Measurements from ENCODE around the gene PLEK2. TPM values are rescaled to one million over a fixed set of nuclear protein-coding genes. Genes with fewer than 3 reads are reported as not detected.

PLEK2 gene
- total RNA-seq, 1 donor = 2.5 TPM

DNA sequence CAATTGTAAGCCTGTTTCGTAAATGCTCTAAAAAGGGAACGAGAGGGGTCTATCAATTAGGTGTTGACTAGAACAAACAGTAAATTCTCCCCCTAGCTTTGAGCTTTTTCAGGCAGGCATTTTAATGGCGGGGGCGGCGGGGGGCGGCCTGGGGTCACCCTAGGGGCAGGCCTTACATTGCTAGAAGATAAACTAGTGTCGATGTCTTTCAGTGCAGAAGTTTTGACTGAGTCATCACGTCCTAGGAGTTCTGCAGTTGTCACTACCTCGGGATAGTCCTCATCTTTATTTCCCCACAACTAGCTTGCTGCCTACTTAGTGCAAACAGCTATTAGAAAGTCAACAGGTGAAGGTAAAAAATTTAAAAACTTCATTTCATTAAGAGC lies 54.0 kb downstream of the PLEK2 start:
- peaks cover 93% of the 10 kb centered on the region for H3K79me2 ChIP-seq (ENCODE audit: insufficient read depth, low read length)
- peaks cover 50% of the 10 kb centered on the region for H4K20me1 ChIP-seq (ENCODE audit: insufficient read depth, low read length)
- peak overlapping the region; percentile 100 for H3K4me2 ChIP-seq (ENCODE audit: insufficient read depth, low read length)
- no peaks in the 10 kb centered on the region for H3K27me3 ChIP-seq (ENCODE audit: insufficient read depth, low read length)
- H3K27ac ChIP-seq (ENCODE audit: low read depth, low read length) = peak overlapping the region; percentile 100
- peaks cover 6% of the 10 kb centered on the region for H3K36me3 ChIP-seq (ENCODE audit: insufficient read depth, low read length)
- H3K9me3 ChIP-seq (ENCODE audit: low read depth, low read length) = no peaks in the 10 kb centered on the region
- peaks cover 33% of the 10 kb centered on the region for H3K4me1 ChIP-seq (ENCODE audit: insufficient read depth, low read length)
- H2AFZ ChIP-seq (ENCODE audit: low read length) = no peak overlapping the region
- no peak for DNase-seq (ENCODE audit: insufficient read length, low spot score, missing footprints)
- TF ChIP-seq, protein P1, sequence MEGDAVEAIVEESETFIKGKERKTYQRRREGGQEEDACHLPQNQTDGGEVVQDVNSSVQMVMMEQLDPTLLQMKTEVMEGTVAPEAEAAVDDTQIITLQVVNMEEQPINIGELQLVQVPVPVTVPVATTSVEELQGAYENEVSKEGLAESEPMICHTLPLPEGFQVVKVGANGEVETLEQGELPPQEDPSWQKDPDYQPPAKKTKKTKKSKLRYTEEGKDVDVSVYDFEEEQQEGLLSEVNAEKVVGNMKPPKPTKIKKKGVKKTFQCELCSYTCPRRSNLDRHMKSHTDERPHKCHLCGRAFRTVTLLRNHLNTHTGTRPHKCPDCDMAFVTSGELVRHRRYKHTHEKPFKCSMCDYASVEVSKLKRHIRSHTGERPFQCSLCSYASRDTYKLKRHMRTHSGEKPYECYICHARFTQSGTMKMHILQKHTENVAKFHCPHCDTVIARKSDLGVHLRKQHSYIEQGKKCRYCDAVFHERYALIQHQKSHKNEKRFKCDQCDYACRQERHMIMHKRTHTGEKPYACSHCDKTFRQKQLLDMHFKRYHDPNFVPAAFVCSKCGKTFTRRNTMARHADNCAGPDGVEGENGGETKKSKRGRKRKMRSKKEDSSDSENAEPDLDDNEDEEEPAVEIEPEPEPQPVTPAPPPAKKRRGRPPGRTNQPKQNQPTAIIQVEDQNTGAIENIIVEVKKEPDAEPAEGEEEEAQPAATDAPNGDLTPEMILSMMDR (IDR thresholded peaks at IDR 0.05; ENCODE audit: extremely low read depth, low read depth, low read length) = no peak
- peak overlapping the region; percentile 89 for H3K4me3 ChIP-seq (ENCODE audit: insufficient read depth, low read length)

DNA sequence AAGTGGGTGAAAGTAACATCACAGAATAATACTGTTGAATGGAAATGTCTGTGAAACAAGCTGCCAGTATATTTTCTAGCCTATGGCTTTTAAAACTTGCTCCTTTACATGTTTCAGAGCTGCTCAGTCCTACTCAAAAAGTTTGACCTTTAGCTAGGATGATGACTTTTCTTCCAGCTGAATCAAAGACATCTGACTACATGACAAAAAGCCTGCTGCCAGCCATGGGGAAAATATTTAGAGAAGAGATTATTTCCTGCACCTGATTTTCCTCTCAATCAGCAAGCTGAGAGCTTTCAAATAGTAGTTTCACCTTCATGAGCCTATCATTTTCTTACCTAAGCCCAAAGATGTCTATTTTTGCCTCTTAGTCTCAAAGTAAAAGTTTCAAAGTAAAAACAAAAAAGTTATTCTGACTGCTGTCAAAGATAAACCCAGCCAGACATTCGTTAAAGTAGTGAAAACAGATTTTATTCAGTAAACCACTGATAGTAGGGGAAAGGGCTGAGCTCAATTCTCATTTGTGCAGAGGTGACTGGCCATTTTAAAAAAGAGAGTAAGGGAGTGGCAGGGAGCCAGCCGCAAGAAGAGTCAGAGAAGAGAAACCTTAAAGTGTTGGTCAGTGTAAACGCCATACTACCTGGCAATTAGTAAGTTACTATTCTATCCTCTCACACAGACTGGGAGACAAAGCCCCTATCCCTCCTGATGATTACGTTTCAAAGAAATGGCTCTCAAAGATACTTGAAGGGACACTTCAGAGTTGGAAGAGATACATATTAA lies 54.6 kb downstream of the PLEK2 start:
- Histone ChIP-seq H4K20me1 (ENCODE audit: insufficient read depth, low read length) (peaks cover 50% of the 10 kb centered on the region), H3K27me3 (ENCODE audit: insufficient read depth, low read length) (no peaks in the 10 kb centered on the region), H3K9me3 (ENCODE audit: low read depth, low read length) (no peaks in the 10 kb centered on the region), H2AFZ (ENCODE audit: low read length) (no peak overlapping the region), H3K27ac (ENCODE audit: low read depth, low read length) (no peak overlapping the region), H3K4me3 (ENCODE audit: insufficient read depth, low read length) (peak overlapping the region; percentile 89), H3K79me2 (ENCODE audit: insufficient read depth, low read length) (peaks cover 92% of the 10 kb centered on the region), H3K4me2 (ENCODE audit: insufficient read depth, low read length) (peak overlapping the region; percentile 100), H3K4me1 (ENCODE audit: insufficient read depth, low read length) (peaks cover 33% of the 10 kb centered on the region), H3K36me3 (ENCODE audit: insufficient read depth, low read length) (peaks cover 5% of the 10 kb centered on the region)
- TF ChIP-seq, protein P1 (IDR thresholded peaks at IDR 0.05; ENCODE audit: extremely low read depth, low read depth, low read length) = no peak
- DNase-seq (ENCODE audit: insufficient read length, low spot score, missing footprints) = no peak

DNA sequence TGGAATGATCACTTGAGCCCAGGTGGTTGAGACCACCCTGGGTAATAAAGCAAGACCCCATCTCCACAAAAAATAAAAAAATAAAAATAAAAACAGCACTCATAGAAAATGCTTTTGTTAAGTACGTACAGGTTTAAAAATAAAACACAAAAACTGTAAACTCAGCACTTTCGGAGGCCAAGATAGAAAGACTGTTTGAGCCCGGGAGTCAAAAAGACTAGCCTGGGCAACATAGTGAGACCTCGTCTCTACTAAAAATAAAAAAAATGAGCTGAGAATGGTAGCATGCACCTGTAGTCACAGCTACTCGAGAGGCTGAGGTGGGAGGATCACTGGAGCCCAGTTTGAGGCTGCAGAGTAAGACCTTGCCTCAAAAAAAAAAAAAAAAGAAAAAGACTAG lies 59.9 kb downstream of the PLEK2 start:
- Histone ChIP-seq H4K20me1 (ENCODE audit: insufficient read depth, low read length) (peaks cover 20% of the 10 kb centered on the region), H2AFZ (ENCODE audit: low read length) (no peak overlapping the region), H3K36me3 (ENCODE audit: insufficient read depth, low read length) (peaks cover 52% of the 10 kb centered on the region), H3K79me2 (ENCODE audit: insufficient read depth, low read length) (peaks cover 54% of the 10 kb centered on the region), H3K4me3 (ENCODE audit: insufficient read depth, low read length) (no peak overlapping the region), H3K4me1 (ENCODE audit: insufficient read depth, low read length) (peaks cover 3% of the 10 kb centered on the region), H3K4me2 (ENCODE audit: insufficient read depth, low read length) (no peak overlapping the region), H3K27me3 (ENCODE audit: insufficient read depth, low read length) (no peaks in the 10 kb centered on the region), H3K27ac (ENCODE audit: low read depth, low read length) (no peak overlapping the region), H3K9me3 (ENCODE audit: low read depth, low read length) (no peaks in the 10 kb centered on the region)
- no peak for DNase-seq (ENCODE audit: insufficient read length, low spot score, missing footprints)
- TF ChIP-seq, protein P1 (IDR thresholded peaks at IDR 0.05; ENCODE audit: extremely low read depth, low read depth, low read length) = no peak

DNA sequence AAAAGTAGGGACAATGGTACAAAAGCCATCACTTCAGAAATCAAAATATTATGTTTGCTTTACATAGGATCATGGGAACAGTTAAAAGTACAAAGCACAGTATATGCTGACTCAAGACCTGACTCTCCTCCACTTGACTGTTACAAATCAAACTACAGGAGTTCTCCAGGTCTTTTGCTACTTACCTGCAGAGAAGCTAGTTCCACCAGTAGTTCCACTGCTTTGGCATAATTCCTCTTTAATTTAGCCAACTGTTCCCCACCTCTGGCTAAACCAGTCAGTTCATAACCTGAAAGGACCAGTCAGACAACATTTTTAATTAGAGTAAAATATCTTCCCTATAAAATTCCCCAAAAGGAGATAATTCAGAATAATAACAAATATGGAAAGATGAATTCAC lies 66.4 kb downstream of the PLEK2 start:
- TF ChIP-seq, protein P1 (IDR thresholded peaks at IDR 0.05; ENCODE audit: extremely low read depth, low read depth, low read length) = no peak
- Histone ChIP-seq H3K27me3 (ENCODE audit: insufficient read depth, low read length) (no peaks in the 10 kb centered on the region), H3K27ac (ENCODE audit: low read depth, low read length) (no peak overlapping the region), H3K4me3 (ENCODE audit: insufficient read depth, low read length) (no peak overlapping the region), H3K4me2 (ENCODE audit: insufficient read depth, low read length) (no peak overlapping the region), H3K36me3 (ENCODE audit: insufficient read depth, low read length) (peaks cover 68% of the 10 kb centered on the region), H4K20me1 (ENCODE audit: insufficient read depth, low read length) (no peaks in the 10 kb centered on the region), H3K4me1 (ENCODE audit: insufficient read depth, low read length) (no peaks in the 10 kb centered on the region), H3K9me3 (ENCODE audit: low read depth, low read length) (no peaks in the 10 kb centered on the region), H3K79me2 (ENCODE audit: insufficient read depth, low read length) (no peaks in the 10 kb centered on the region), H2AFZ (ENCODE audit: low read length) (no peak overlapping the region)
- DNase-seq (ENCODE audit: insufficient read length, low spot score, missing footprints) = no peak
